Stimulated activated CD4-positive, alpha-beta T cell treated with anti-CD3 and anti-CD28 coated beads, Interleukin-1b, Interleukin-23, amount 100 ng/mL, for 48 hours (primary cell): ENCODE data around the gene NEK2.
"Not testable (repeated sequence)": the region's sequence is repeated elsewhere in the genome, so short reads cannot be mapped to it uniquely, and the experiment has no call there.

Experiments
- DNase-seq: peaks from one replicate; pipeline ENCODE4 v3.0.0-alpha.2; 2020

The NEK2 gene

GRCh38 chr1:211632117-211632807 is 43.2 kb downstream of the NEK2 start:
- DNase-seq = no peak

DNA sequence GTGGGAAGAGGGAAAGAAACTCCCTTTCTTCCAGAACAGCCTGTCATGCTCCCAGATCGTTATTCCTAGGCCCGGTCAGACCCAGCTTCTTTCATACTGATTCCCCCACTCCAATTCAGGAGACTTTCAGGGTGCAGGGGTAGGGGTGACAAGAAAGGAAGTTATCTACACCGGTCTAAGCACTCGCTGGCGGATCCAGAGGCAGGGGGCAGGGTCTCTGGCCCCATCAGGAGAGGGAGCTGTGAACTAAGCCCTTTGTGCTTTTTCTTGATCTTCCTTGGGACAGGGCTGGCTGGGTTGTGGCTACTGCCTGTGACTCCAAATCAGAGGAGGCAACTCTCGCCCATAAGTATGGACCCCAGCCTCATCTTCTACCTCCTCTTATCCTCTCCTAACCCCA is 44.3 kb downstream of the NEK2 start:
- DNase-seq = no peak

GRCh38 chr1:211630236-211631081 is 45.0 kb downstream of the NEK2 start:
- no peak for DNase-seq

DNA sequence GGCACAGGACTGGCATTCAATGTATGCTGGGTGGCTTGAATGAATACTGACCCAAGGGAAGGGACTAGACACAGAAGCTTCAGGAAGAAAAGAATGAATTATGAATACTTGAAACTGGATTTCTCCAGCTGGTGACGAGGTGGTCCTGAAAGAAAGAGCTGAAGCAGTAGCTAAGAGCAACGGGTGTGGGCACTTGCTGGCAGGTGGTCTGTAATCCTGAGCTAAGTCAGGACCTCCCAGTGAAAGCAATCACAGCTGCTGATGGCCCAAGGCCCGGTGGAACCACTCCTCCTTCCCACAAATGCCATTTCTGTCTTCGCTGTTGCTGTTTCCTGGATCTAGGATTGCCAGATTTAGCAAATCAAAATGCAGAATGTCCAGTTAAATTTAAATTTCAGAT is 47.0 kb downstream of the NEK2 start:
- DNase-seq = no peak

GRCh38 chr1:211627259-211627658 is 48.2 kb downstream of the NEK2 start:
- no peak for DNase-seq

- not testable (repeated sequence) for DNase-seq
Observed at GRCh38 chr1:211625866-211626265, 49.6 kb downstream of the NEK2 start.

DNA sequence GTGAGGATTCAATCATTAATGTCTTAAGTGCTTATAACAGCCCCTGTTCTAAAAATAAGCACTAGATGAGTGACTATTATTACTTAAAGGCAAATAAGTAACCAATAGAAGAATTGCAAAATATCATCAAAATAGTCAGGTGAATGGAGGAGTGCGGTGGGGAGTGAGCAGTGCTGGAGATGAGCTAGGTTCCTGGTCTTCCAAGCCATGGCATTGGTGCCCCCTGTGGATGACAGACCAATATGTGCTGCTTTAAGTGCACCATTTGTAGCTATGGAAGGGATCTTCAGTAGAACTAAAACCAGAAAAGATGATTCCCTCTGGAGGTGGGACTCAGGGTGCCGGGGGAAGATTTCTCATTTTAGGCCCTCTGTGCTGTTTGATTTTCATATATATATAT is 50.4 kb downstream of the NEK2 start:
- DNase-seq = no peak

GRCh38 chr1:211623515-211623914 is 51.9 kb downstream of the NEK2 start:
- no peak for DNase-seq

- no peak for DNase-seq
Observed at GRCh38 chr1:211621447-211622198, 53.8 kb downstream of the NEK2 start.

DNA sequence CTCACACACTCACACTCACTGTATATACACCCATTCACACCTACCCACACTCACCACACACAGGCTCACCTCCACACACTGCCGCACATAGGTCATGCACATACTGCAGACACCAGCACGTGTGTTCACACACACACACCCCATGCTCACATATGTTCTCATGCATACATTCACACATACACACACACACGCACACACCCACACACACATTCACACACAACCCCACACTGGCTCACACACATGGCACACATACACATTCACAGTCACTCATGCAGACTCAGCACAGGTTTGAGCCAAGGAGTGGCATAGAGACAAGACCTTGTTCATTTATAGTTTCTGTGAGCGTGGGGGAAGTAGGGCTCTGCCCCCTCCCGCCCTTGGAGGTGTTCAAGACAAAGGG is 55.3 kb downstream of the NEK2 start:
- DNase-seq = no peak

DNA sequence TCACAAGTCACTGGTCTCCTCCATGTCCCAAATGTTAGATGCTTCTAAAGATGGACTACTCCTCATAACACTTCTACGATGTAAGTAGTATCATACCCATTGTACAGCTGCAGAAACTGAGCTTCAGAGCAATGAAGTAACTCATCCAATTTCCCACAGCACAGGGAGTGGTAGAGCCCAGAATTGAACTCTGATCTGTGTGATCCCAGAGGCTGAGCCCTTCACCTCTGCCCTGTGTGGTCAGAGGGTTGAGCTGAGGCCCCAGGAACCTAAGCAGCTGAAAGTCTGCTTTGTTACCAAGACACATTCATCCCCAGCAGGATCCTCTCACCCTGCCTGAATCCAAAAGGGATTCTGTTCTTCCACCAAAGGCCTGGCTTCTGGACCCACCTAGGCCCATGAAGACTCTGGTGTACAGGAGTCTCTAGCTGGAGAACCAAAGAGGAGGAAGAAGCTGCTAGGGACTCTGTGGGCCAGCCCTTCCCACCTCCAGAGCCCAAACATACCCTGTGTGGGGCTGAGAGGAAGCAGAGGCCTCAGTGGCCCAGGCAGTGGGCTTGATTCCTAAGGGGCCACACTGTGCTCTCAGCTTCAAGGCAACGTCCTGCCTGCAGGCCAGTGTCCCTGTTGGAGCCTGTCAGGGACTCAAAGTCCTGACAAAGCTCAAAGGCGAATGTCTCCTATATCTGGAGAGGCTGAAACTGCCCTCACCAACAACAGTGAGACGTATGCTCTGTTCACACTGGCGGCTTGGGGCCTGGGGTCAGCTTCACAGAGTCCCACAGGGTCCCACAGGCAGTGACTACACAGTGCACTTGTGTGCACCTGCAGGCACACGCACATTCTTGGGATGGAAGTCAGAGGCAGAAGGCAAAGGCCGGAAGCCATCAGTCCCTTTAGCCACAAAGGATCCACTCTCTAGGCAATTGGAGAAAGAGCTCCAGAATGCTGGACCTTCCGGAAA is 56.1 kb downstream of the NEK2 start:
- no peak for DNase-seq

GRCh38 chr1:211616965-211617297 is 58.5 kb downstream of the NEK2 start:
- DNase-seq = no peak

DNA sequence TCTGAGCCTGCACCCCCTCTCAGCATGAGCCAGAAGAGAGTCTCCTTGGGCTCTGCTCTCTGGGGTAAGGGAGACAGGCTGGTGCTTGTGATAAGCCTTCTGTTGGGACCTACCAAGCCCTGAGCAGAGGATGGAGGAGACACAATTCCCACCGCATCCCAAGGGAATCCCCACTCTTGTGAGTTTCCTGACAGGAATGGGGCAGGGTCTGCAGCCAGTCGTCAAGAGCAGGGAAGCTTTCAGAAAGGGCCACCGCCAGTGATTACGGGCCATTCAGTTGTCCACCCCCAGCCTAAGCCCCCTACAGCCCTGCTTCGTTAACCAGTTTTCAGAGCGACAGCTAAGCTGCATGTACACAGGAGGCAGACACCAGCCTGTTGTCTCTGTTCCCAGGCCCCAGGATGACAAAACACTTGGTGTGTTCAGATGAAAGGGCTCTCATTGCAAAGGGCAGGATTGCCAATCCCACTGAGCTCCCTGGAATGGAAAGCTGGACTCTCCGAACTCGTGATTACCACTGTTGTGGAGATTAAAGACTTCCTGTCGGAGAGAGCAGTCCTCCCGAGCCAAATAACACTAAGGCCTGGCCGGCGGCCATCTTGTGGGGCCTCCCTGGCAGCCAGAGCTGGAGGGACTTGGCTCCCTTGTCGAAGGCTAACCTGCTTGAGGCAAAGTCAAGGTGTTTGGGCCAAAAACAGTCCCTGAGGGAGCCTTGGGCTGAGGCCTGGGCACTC is 59.0 kb downstream of the NEK2 start:
- no peak for DNase-seq

- DNase-seq = no peak
Observed at GRCh38 chr1:211614615-211615014, 60.8 kb downstream of the NEK2 start.

- DNase-seq = no peak
Observed at GRCh38 chr1:211613951-211614350, 61.5 kb downstream of the NEK2 start.

- no peak for DNase-seq
Observed at GRCh38 chr1:211613108-211613947, 62.1 kb downstream of the NEK2 start.

- DNase-seq = no peak
Observed at GRCh38 chr1:211612786-211613107, 62.7 kb downstream of the NEK2 start.
